T-cell (primary cell): Measurements from ENCODE around the gene ADAMTSL2. TPM values are rescaled to one million over a fixed set of nuclear protein-coding genes. Genes with fewer than 3 reads are reported as not detected.

Source experiments
- ATAC-seq, 4 experiments: fragments of 200-7000 bp in 3 of 4; fragments of 150-1000 bp in 1 of 4; cut with Tn5 transposase; replicated peaks in 1 of 4; 1 replicate in 3 of 4; 2 replicates in 1 of 4; pipeline ENCODE4 v1.10.0; 2021; ENCODE audit warnings: moderate library complexity in 3 of 4, mild to moderate bottlenecking in 2 of 4, moderate number of reproducible peaks in 1 of 4
- CTCF ChIA-PET, 2 donors: fragments of 300-600 bp; sonication (Branson Sonifier 250); formaldehyde crosslinking; loops; one replicate each; lab custom pipeline; 2022; ENCODE audit warnings: antibody characterized with exemption in 2 of 2; lab: Charles Lee
- POLR2A ChIA-PET, 2 donors: fragments of 300-600 bp; sonication (Branson Sonifier 250); formaldehyde crosslinking; loops; one replicate each; lab custom pipeline; 2022; ENCODE audit warnings: antibody characterized with exemption in 2 of 2; lab: Charles Lee
- DNase-seq, 35 experiments: peaks; one replicate each; pipeline versions ENCODE4 v3.0.0 to v3.0.0-alpha.2; 2013 to 2023
- H3K27ac ChIP-seq: one replicate; pipeline ENCODE4 v1.5.1; 2013; ENCODE audit warnings: low read length
- H3K27me3 ChIP-seq, 2 experiments: replicated peaks in 1 of 2; 1 replicate in 1 of 2; 2 replicates in 1 of 2; pipeline versions ENCODE4 v1.6.1 to v1.7.0; 2013; ENCODE audit warnings: low read length in 1 of 2, mixed read lengths in 1 of 2; ENCODE audit not compliant: control insufficient read depth in 2 of 2, insufficient read depth in 2 of 2; ENCODE audit errors: extremely low read depth in 1 of 2
- H3K36me3 ChIP-seq, 2 donors: 1 replicate in 1 of 2; 2 replicates in 1 of 2; pipeline versions ENCODE4 v1.6.1 to v1.7.0; 2013; ENCODE audit warnings: low read length in 1 of 2; ENCODE audit not compliant: control insufficient read depth in 2 of 2, insufficient read depth in 1 of 2; ENCODE audit errors: extremely low read depth in 1 of 2
- H3K4me1 ChIP-seq, 2 experiments: 1 replicate in 1 of 2; 2 replicates in 1 of 2; pipeline versions ENCODE4 v1.6.1 to v1.7.0; 2013; ENCODE audit warnings: low read length in 2 of 2, mixed read lengths in 1 of 2; ENCODE audit not compliant: insufficient read depth in 2 of 2, control insufficient read depth in 1 of 2; ENCODE audit errors: extremely low read depth in 1 of 2
- H3K4me3 ChIP-seq, 2 donors: 1 replicate in 1 of 2; 2 replicates in 1 of 2; pipeline versions ENCODE4 v1.5.1 to v1.7.0; 2013; ENCODE audit warnings: mild to moderate bottlenecking in 2 of 2, low read length in 1 of 2, moderate library complexity in 1 of 2; ENCODE audit not compliant: control insufficient read depth in 1 of 2; ENCODE audit errors: extremely low read depth in 1 of 2
- H3K9me3 ChIP-seq: 2 replicates; pipeline ENCODE4 v1.7.0; 2013
- H3K27ac Mint-ChIP-seq, 2 donors: one replicate each; pipeline ENCODE4 v1.8.0; 2020 to 2021; ENCODE audit warnings: mild to moderate bottlenecking in 2 of 2, mixed read lengths in 2 of 2
- H3K27me3 Mint-ChIP-seq, 2 donors: one replicate each; pipeline ENCODE4 v1.8.0; 2021 to 2022; ENCODE audit warnings: mixed read lengths in 2 of 2
- H3K36me3 Mint-ChIP-seq: one replicate; pipeline ENCODE4 v1.8.0; 2021; ENCODE audit warnings: mixed read lengths
- H3K4me1 Mint-ChIP-seq, 3 donors: one replicate each; pipeline ENCODE4 v1.8.0; 2020 to 2022; ENCODE audit warnings: mixed read lengths in 3 of 3, mild to moderate bottlenecking in 1 of 3
- H3K4me3 Mint-ChIP-seq, 3 donors: one replicate each; pipeline ENCODE4 v1.8.0; 2020 to 2022; ENCODE audit warnings: mild to moderate bottlenecking in 3 of 3, mixed read lengths in 3 of 3, moderate library complexity in 3 of 3
- H3K9me3 Mint-ChIP-seq, 3 donors: one replicate each; pipeline ENCODE4 v1.8.0; 2020 to 2022; ENCODE audit warnings: mixed read lengths in 3 of 3
- WGBS: methylation state at CpG from one replicate; pipeline ENCODE4 v1.1.5; 2013; ENCODE audit warnings: missing lambda C conversion rate; ENCODE audit not compliant: insufficient coverage; 5-methylcytosine and 5-hydroxymethylcytosine counted together
- total RNA-seq, 35 experiments: library from RNA in 6 of 35; stranded (reverse) in 6 of 35; fragments of 120-200 nt in 1 of 35; gene quantifications; one replicate each; pipeline versions ENCODE4 v1.2.1 to v1.2.4 and lab custom pipeline; 2013 to 2026

Gene ADAMTSL2
- total RNA-seq, 5 donors from 2014 or later (not counting 1 experiment from before 2014, with no cell fraction given) = 0.16 to 0.76 (median 0.53) TPM

GRCh38 chr9:133575186-133576030 lies 40.9 kb downstream of the ADAMTSL2 start:
- Histone ChIP-seq H3K36me3 (no peaks in the 10 kb centered on the region), H3K4me1 (peaks cover 5 to 7% of the 10 kb centered on the region in 2 experiments), H3K9me3 (no peaks in the 10 kb centered on the region), H3K4me3 (no peak overlapping the region), H3K27ac (no peak overlapping the region), H3K27me3 (peaks cover 0 to 70% of the 10 kb centered on the region in 2 experiments)
- Mint-ChIP-seq H3K4me3 (no peak overlapping the region), H3K4me1 (peaks cover 3 to 10% (median 8%) of the 10 kb centered on the region in 3 donors), H3K27ac (no peak overlapping the region), H3K36me3 (no peaks in the 10 kb centered on the region), H3K9me3 (no peaks in the 10 kb centered on the region), H3K27me3 (peaks cover 18 to 47% of the 10 kb centered on the region in 2 donors)
- ATAC-seq (no peak), DNase-seq (no peak)
- 81% methylated on average over 26 of the region's 32 CpGs for WGBS
- POLR2A ChIA-PET = no interaction called here
- CTCF ChIA-PET = no interaction called here

DNA sequence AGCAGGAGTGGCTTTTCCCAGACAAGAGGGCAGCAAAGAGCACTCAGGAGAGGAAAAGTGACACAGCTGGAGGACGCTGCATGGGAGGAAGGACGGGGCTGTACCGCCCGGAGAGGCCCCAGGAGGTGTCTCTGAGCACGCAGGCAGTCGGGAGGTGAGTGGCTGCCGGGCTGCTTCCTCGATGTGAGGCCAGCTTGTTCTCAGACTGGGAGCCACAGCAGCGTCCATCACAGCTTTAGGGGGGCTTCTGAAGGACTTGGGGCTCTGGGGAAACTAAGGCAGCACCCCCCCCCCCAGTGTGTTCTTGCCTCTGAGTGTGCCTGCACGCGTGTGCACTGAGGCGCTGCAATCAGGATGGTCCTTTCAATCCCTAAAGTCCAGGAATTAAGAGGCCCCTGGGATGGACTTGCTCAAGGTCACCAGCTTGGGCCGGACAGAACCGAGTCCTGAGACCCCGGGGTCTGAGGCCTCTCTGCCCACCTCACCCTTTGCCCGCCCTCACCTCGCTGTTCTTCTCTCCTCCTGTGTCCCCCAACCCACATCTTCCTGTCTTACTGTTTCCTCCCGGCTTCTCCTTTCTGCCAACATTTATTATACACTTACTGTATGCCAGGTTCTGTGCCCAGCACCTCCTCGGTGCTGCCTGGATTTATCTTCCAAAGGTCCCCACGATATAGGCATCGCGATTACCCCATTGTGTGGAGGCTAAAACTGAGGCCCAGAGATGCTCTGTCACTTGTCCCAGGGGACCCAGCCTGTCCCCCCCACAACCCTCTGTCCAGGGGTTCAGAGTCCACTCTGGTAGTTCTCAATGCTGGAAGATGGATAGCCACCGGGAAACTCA lies 41.7 kb downstream of the ADAMTSL2 start:
- Mint-ChIP-seq H3K27me3 (peaks cover 22 to 53% of the 10 kb centered on the region in 2 donors), H3K9me3 (no peaks in the 10 kb centered on the region), H3K27ac (no peak overlapping the region), H3K4me3 (peak overlapping the region in 1 of 3 donors; percentile 55), H3K36me3 (no peaks in the 10 kb centered on the region), H3K4me1 (peaks cover 3 to 10% (median 8%) of the 10 kb centered on the region in 3 donors)
- DNase-seq (no peak), ATAC-seq (no peak)
- WGBS = 49% methylated on average over 18 of the region's 23 CpGs
- Histone ChIP-seq H3K27me3 (peaks cover 0 to 70% of the 10 kb centered on the region in 2 experiments), H3K9me3 (no peaks in the 10 kb centered on the region), H3K36me3 (no peaks in the 10 kb centered on the region), H3K4me1 (peaks cover 5 to 7% of the 10 kb centered on the region in 2 experiments), H3K27ac (no peak overlapping the region), H3K4me3 (no peak overlapping the region)
- ChIA-PET POLR2A (no interaction called here), CTCF (no interaction called here)

DNA sequence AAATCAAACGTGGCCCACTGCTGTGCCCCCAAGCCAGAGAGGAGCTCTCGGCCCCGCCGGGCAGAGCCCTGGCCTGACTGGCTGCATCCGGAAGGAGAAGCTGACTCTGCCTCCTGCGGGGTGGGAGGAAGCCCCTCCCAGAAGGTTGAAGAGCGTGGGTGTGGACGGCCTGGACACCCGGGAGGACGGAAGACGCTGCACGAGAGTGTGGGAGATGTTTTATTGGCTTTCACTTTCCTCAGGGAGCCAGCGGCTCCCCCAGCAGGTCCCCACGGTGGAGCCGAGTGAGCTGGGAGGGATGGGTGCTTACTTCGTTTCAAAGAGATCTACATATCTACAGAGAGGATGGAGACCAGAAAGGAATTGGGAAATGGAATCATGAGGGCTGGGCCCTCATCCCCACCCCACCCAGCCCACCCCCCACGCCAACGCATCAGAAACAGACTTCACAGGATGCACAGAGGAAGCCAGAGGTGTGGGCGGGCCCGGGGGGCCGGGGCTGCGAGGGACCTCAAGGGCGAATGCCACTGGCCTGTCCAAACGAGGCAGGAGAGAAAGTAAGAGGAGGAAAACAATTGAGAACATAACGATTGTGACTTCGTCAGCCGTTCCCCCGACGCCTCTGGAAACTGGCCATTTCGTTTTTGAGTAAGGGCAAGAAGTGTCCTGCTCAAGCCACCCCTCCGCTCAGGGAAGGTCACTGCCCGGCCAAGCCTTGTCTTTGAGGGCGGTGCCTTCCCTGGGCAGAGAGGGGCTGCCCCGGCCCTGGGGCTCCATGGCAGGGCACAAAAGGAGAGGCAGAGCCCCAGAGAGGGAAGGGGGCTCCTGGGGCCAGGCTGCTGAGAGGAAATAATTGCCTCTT lies 42.6 kb downstream of the ADAMTSL2 start:
- peak overlapping the region in 1 of 3 donors; percentile 55 for H3K4me3 Mint-ChIP-seq
- POLR2A ChIA-PET = no interaction called here
- H3K27me3 ChIP-seq = peaks cover 0 to 75% of the 10 kb centered on the region in 2 experiments
- ATAC-seq = no peak
- no peaks in the 10 kb centered on the region for H3K9me3 Mint-ChIP-seq
- H3K36me3 ChIP-seq = no peaks in the 10 kb centered on the region
- peaks cover 30 to 61% of the 10 kb centered on the region in 2 donors for H3K27me3 Mint-ChIP-seq
- H3K4me3 ChIP-seq = no peak overlapping the region
- WGBS = 53% methylated on average over 19 of the region's 34 CpGs
- no peak overlapping the region for H3K27ac ChIP-seq
- H3K4me1 ChIP-seq = peaks cover 5 to 7% of the 10 kb centered on the region in 2 experiments
- H3K4me1 Mint-ChIP-seq = peaks cover 3 to 10% (median 8%) of the 10 kb centered on the region in 3 donors
- CTCF ChIA-PET = no interaction called here
- no peaks in the 10 kb centered on the region for H3K36me3 Mint-ChIP-seq
- H3K9me3 ChIP-seq = no peaks in the 10 kb centered on the region
- DNase-seq = no peak
- H3K27ac Mint-ChIP-seq = no peak overlapping the region

- ChIA-PET POLR2A (no interaction called here), CTCF (no interaction called here)
- Histone ChIP-seq H3K4me3 (no peak overlapping the region), H3K27me3 (peaks cover 0 to 76% of the 10 kb centered on the region in 2 experiments), H3K9me3 (no peaks in the 10 kb centered on the region), H3K36me3 (no peaks in the 10 kb centered on the region), H3K4me1 (peaks cover 5 to 7% of the 10 kb centered on the region in 2 experiments), H3K27ac (no peak overlapping the region)
- ATAC-seq = no peak
- peaks cover 3 to 10% (median 8%) of the 10 kb centered on the region in 3 donors for H3K4me1 Mint-ChIP-seq
- no peak overlapping the region for H3K27ac Mint-ChIP-seq
- H3K27me3 Mint-ChIP-seq = peaks cover 33 to 67% of the 10 kb centered on the region in 2 donors
- no peak for DNase-seq
- H3K4me3 Mint-ChIP-seq = no peak overlapping the region
- H3K9me3 Mint-ChIP-seq = no peaks in the 10 kb centered on the region
- WGBS = 82% methylated on average over 3 of the region's 3 CpGs
- H3K36me3 Mint-ChIP-seq = no peaks in the 10 kb centered on the region
Observed at GRCh38 chr9:133577737-133578112, 43.2 kb downstream of the ADAMTSL2 start.

GRCh38 chr9:133578524-133579441 lies 44.3 kb downstream of the ADAMTSL2 start:
- DNase-seq (no peak), ATAC-seq (no peak)
- Mint-ChIP-seq H3K9me3 (no peaks in the 10 kb centered on the region), H3K4me1 (peaks cover 3 to 10% (median 8%) of the 10 kb centered on the region in 3 donors), H3K27ac (no peak overlapping the region), H3K4me3 (no peak overlapping the region), H3K36me3 (no peaks in the 10 kb centered on the region), H3K27me3 (peaks cover 34 to 70% of the 10 kb centered on the region in 2 donors)
- WGBS = 28% methylated on average over 37 of the region's 41 CpGs
- CTCF ChIA-PET = no interaction called here
- peaks cover 5 to 7% of the 10 kb centered on the region in 2 experiments for H3K4me1 ChIP-seq
- H3K27me3 ChIP-seq = peaks cover 0 to 80% of the 10 kb centered on the region in 2 experiments
- no peaks in the 10 kb centered on the region for H3K9me3 ChIP-seq
- H3K27ac ChIP-seq = no peak overlapping the region
- H3K36me3 ChIP-seq = no peaks in the 10 kb centered on the region
- H3K4me3 ChIP-seq = no peak overlapping the region
- POLR2A ChIA-PET = no interaction called here
